ENCODE measurements around the gene SLC6A12. TPM values are rescaled to one million over a fixed set of nuclear protein-coding genes. Genes with fewer than 3 reads are reported as not detected.

SLC6A12 gene
- total RNA-seq, 1 experiment from 2014 or later = 0.17 TPM

DNA sequence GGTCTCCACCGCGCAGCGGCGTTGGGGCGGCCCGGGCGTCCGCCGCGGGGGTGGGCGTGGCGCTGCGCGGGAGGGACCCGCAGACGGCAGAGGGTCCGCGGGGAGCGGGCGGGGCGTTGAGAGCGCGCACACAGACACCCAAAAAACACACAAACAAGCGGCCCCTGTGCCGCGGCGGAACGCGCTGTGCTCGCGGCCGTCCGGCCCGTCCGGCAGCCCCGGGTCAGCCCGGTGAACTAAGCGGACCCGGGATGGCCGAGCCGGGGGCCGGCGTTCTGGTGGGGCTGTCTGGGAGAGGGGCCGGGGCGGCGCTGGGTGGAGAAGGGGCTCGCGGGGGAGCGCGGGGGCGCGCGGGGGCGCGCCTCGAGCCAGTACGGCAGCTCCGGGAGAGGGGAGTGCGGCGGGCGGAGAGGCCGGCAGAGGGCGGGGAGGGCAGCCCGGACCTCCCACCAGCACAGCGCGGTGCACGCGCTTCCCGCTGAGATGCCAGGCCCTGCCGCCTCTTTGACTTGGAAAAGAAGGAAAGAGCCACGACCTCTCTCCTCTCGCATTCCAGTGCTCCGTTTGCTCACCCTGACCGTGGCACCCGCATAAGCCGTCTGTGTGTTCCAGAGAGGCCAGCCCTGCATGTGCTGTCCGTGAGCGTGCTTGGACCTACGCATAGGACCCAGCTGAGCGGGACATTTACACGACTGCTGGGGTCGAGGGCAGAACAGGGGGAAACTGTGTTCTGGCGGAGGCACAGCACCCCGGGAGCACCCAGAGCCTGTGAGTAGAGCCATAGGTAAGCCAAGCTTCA lies 10.3 kb downstream of the SLC6A12 start:
- Histone ChIP-seq H2BK120ac (ENCODE audit: low read depth, low read length, poor library complexity, severe bottlenecking) (no peak overlapping the region), H3K14ac (ENCODE audit: insufficient read depth, low read length) (peak overlapping the region; percentile 34; the same call in 1 of the 2 replicates), H4K5ac (ENCODE audit: insufficient read length, low read depth, low read length) (no peak overlapping the region), H3K4ac (ENCODE audit: low read depth, low read length) (no peak overlapping the region), H3K23me2 (ENCODE audit: insufficient read length, low read depth, low read length, poor library complexity, severe bottlenecking) (peaks cover 6% of the 10 kb centered on the region), H2AFZ (ENCODE audit: low read length) (no peak overlapping the region), H3K56ac (ENCODE audit: insufficient read length, low read depth, low read length) (no peak overlapping the region), H2BK12ac (ENCODE audit: insufficient read length, low read depth, low read length) (no peak overlapping the region), H3K18ac (ENCODE audit: insufficient read length, low read depth, low read length) (peak overlapping the region; percentile 1), H3K23ac (ENCODE audit: insufficient read length, low read depth, low read length) (no peak overlapping the region), H3K9ac (ENCODE audit: extremely low read depth, insufficient read length, low read length) (no peak overlapping the region), H3K27ac (ENCODE audit: insufficient read length, low read depth, low read length) (no peak overlapping the region), H3K79me1 (ENCODE audit: insufficient read depth, low read depth, low read length, poor library complexity, severe bottlenecking) (no peaks in the 10 kb centered on the region), H2AK5ac (ENCODE audit: insufficient read length, low read length) (no peak overlapping the region), H3K9me3 (ENCODE audit: control insufficient read depth, low read depth, low read length) (no peaks in the 10 kb centered on the region), H2BK15ac (ENCODE audit: low read depth, low read length) (no peak overlapping the region), H4K91ac (ENCODE audit: insufficient read length, low read depth, low read length) (no peak overlapping the region), H3K79me2 (ENCODE audit: insufficient read depth, low read length) (no peaks in the 10 kb centered on the region), H3K4me2 (ENCODE audit: insufficient read depth, insufficient read length, low read length) (peak overlapping the region; percentile 95), H4K8ac (replicated peaks; ENCODE audit: insufficient read length, low read depth, low read length) (no peak overlapping the region), H2BK20ac (ENCODE audit: low read depth, low read length, poor library complexity, severe bottlenecking) (no peak overlapping the region), H3T11ph (ENCODE audit: low read length) (no peak overlapping the region), H2BK5ac (ENCODE audit: insufficient read length, low read length) (no peak overlapping the region), H4K20me1 (ENCODE audit: control insufficient read depth, insufficient read depth, insufficient read length) (no peaks in the 10 kb centered on the region), H3K4me1 (ENCODE audit: insufficient read depth, low read length) (no peaks in the 10 kb centered on the region), H3K27me3 (ENCODE audit: insufficient read depth, low read length) (peaks cover 4% of the 10 kb centered on the region; the same call in 1 of the 2 replicates)
- TF ChIP-seq, protein P1, sequence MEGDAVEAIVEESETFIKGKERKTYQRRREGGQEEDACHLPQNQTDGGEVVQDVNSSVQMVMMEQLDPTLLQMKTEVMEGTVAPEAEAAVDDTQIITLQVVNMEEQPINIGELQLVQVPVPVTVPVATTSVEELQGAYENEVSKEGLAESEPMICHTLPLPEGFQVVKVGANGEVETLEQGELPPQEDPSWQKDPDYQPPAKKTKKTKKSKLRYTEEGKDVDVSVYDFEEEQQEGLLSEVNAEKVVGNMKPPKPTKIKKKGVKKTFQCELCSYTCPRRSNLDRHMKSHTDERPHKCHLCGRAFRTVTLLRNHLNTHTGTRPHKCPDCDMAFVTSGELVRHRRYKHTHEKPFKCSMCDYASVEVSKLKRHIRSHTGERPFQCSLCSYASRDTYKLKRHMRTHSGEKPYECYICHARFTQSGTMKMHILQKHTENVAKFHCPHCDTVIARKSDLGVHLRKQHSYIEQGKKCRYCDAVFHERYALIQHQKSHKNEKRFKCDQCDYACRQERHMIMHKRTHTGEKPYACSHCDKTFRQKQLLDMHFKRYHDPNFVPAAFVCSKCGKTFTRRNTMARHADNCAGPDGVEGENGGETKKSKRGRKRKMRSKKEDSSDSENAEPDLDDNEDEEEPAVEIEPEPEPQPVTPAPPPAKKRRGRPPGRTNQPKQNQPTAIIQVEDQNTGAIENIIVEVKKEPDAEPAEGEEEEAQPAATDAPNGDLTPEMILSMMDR (conservative IDR thresholded peaks at IDR 0.05) = peak; percentile 56
- WGBS (ENCODE audit: extremely low coverage, insufficient read length, low lambda C conversion rate) = no CpG with 5 or more reads among the region's 84 CpGs
- H3K4me1 Mint-ChIP-seq = peaks cover 20 to 26% of the 10 kb centered on the region in 2 experiments
- peak; percentile 71 for DNase-seq
- H3K36me3 Mint-ChIP-seq (ENCODE audit: insufficient read depth in 1 of 3, low read depth in 3 of 3) = no peaks in the 10 kb centered on the region
- H3K27me3 Mint-ChIP-seq (ENCODE audit: low read depth) = peaks cover 94% of the 10 kb centered on the region
- H3K4me3 Mint-ChIP-seq = peak overlapping the region; percentile 57 to 79
- no peaks in the 10 kb centered on the region; a peak in 1 of 5 replicates for H3K9me3 Mint-ChIP-seq
- H3K27ac Mint-ChIP-seq = no peak overlapping the region
